Measurements from ENCODE around the gene RAB30.
"Not testable (repeated sequence)": the region's sequence is repeated elsewhere in the genome, so short reads cannot be mapped to it uniquely, and the experiment has no call there.

Gene RAB30

DNA sequence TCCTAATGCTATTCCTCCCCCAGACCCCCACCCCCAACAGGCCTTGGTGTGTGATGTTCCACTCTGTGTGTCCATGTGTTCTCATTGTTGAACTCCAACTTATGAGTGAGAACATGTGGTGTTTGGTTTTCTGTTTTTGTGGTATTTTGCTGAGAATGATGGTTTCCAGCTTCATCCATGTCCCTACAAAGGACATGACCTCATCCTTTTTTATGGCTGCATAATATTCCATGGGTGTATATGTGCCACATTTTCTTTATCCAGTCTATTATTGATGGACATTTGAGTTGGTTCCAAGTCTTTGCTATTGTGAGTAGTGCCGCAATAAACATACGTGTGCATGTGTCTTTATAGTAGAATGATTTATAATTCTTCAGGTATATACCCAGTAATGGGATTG is 121.2 kb downstream of the RAB30 start:
- not testable (repeated sequence) for DNase-seq (ENCODE audit: extremely low read depth in 1 of 2, low read depth in 1 of 2)

GRCh38 chr11:82949352-82949751 is 122.3 kb downstream of the RAB30 start:
- no peak for DNase-seq (ENCODE audit: extremely low read depth in 1 of 2, low read depth in 1 of 2)

DNA sequence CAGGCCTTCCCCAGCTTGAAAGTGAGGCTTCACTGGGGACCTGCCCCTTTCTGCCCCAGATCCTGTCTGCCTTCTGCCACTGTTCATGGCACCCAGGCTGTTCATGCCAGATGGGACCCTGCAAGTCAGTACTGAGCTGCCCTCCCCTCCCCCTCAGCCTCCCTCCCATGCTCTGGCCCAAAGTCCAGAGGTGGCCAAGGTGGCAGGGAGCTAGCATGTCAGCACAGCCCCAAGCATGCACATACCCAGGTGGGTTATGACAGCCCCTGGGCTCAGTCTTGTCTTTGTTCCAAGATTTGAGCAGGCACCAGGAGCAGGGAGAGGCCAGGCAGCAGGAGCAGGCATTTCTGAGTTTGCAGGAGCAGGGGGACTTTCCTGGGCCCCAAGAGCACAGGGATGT is 126.0 kb downstream of the RAB30 start:
- DNase-seq (ENCODE audit: extremely low read depth in 1 of 2, low read depth in 1 of 2), result no peak

GRCh38 chr11:82945041-82945440 is 126.7 kb downstream of the RAB30 start:
- DNase-seq (ENCODE audit: extremely low read depth in 1 of 2, low read depth in 1 of 2), result not testable (repeated sequence)

- no peak for DNase-seq (ENCODE audit: extremely low read depth in 1 of 2, low read depth in 1 of 2)
Observed at GRCh38 chr11:82944198-82944597, 127.5 kb downstream of the RAB30 start.

DNA sequence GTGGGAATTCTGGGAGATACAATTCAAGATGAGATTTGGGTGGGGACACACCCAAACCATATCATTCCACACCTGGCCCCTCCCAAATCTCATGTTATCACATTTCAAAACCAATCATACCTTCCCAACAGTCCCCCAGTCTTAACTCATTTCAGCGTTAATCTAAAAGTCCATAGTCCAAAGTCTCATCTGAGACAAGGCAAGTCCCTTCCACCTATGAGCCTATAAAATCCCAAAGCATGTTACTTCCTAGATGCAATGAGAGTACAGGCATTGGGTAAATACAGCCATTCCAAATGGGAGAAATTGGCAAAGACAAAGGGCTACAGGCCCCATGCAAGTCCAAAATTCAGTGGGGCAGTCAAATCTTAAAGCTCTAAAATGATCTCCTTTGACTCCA is 128.3 kb downstream of the RAB30 start:
- DNase-seq (ENCODE audit: extremely low read depth in 1 of 2, low read depth in 1 of 2), result not testable (repeated sequence)

- no peak for DNase-seq (ENCODE audit: extremely low read depth in 1 of 2, low read depth in 1 of 2)
Observed at GRCh38 chr11:82942376-82942775, 129.3 kb downstream of the RAB30 start.

DNA sequence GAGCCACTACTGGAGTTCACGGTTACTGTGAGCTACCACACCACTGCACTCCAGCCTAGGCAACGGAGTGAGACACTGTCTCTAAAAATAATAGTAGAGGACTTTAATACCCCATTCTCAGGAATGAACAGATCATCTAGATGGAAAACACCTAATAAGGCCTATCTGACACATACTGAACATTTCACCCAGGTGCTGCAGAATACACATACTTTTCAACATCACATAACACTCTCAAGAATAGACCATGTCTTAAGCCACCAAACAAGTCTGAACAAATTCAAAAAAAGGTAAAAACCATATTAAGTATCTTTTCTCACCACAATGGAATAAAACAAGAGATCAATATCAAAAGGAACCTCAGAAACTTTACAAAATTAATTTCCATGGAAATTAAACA is 132.2 kb downstream of the RAB30 start:
- no peak for DNase-seq (ENCODE audit: extremely low read depth in 1 of 2, low read depth in 1 of 2)

DNA sequence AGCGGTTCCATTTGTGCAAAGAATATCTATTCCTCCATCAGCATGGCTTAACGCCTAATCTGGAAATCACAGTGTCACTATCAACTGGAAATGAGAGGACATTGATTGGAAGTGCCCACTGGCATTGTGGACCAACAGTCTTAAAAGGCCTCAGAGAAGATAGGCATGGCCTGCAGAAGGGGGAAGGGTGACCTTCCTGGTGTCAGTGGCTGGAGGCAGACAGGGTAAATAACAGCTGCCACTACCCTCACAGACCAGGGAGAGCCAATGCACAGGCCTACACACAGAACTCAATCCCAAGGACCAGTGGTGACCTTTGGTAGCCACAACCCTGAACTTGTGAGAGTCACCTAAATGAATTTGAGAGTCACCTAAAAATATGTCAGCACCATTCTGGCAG is 134.1 kb downstream of the RAB30 start:
- no peak for DNase-seq (ENCODE audit: extremely low read depth in 1 of 2, low read depth in 1 of 2)

- DNase-seq (ENCODE audit: extremely low read depth in 1 of 2, low read depth in 1 of 2), result no peak
Observed at GRCh38 chr11:82936261-82936660, 135.4 kb downstream of the RAB30 start.

DNA sequence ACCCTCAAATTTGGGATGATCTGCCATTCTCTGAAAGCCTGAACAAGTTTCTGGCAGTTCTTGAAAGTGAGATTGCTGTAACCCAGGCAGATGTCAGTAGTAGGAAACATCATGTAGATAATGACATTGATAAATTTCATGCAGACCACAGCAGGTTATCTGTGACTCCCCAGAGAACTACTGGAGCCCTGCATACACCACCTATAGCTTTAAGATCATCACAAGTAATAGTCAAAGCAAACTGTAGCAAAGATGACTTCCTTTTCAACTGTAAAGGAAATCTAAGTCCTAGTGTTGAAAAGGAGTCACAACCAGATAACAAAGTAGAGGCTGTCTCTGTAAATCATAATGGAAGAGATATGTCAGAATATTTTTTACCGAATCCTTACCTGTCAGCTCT is 139.1 kb downstream of the RAB30 start:
- DNase-seq (ENCODE audit: extremely low read depth in 1 of 2, low read depth in 1 of 2), result no peak

DNA sequence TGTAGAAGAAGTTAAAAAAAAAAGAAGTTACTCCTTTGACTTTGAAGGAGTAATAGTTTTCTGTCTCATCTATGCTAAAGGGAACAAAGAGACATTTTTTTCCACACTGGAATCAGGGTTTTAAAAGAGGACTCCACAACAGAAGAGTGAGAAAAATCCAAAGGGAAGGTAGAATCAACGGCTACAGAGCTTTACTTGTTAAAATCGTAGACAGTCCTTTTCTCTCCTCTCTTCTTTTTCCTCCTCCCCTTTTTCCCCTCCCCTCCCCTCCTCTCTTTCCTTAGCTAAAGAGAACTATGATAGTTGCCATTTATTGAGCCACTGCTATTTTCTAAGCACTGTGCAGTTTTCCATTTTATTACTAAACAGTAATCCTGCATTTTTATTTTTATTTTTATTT is 141.0 kb downstream of the RAB30 start:
- no peak for DNase-seq (ENCODE audit: extremely low read depth in 1 of 2, low read depth in 1 of 2)

GRCh38 chr11:82930229-82930628 is 141.5 kb downstream of the RAB30 start:
- DNase-seq (ENCODE audit: extremely low read depth in 1 of 2, low read depth in 1 of 2), result no peak

GRCh38 chr11:82929121-82929520 is 142.6 kb downstream of the RAB30 start:
- DNase-seq (ENCODE audit: extremely low read depth in 1 of 2, low read depth in 1 of 2), result no peak

GRCh38 chr11:82927264-82927880 is 144.3 kb downstream of the RAB30 start:
- peak in 1 of 2 donors; percentile 2 for DNase-seq (ENCODE audit: extremely low read depth in 1 of 2, low read depth in 1 of 2)

- no peak for DNase-seq (ENCODE audit: extremely low read depth in 1 of 2, low read depth in 1 of 2)
Observed at GRCh38 chr11:82924522-82925224, 147.0 kb downstream of the RAB30 start.
